Progenitor cell of endocrine pancreas (in vitro differentiated cells): ENCODE data around the gene PLXND1. TPM values are rescaled to one million over a fixed set of nuclear protein-coding genes. Genes with fewer than 3 reads are reported as not detected.

Source experiments
- DNase-seq: peaks from one replicate; pipeline ENCODE4 v3.0.0; 2021; ENCODE audit warnings: low spot score; ENCODE audit not compliant: unreplicated experiment
- H3K27ac Mint-ChIP-seq: 2 replicates; pipeline ENCODE4 v1.8.0; 2021; ENCODE audit warnings: mild to moderate bottlenecking, moderate library complexity, mixed read lengths
- H3K27me3 Mint-ChIP-seq: 2 replicates; pipeline ENCODE4 v1.8.0; 2021; ENCODE audit warnings: mixed read lengths
- H3K36me3 Mint-ChIP-seq: 2 replicates; pipeline ENCODE4 v1.8.0; 2022; ENCODE audit warnings: mixed read lengths; ENCODE audit not compliant: insufficient read depth
- H3K4me1 Mint-ChIP-seq: 2 replicates; pipeline ENCODE4 v1.8.0; 2021; ENCODE audit warnings: low read depth, mixed read lengths
- H3K4me3 Mint-ChIP-seq: 2 replicates; pipeline ENCODE4 v1.8.0; 2021; ENCODE audit warnings: low read depth, mild to moderate bottlenecking, moderate library complexity, mixed read lengths
- H3K9me3 Mint-ChIP-seq: 2 replicates; pipeline ENCODE4 v1.8.0; 2021; ENCODE audit warnings: low read depth, mixed read lengths
- CTCF ChIP-seq: fragments of 200-600 bp; sonication (generic); IDR thresholded peaks from one replicate; pipeline ENCODE4 v1.5.0; 2021; ENCODE audit warnings: antibody characterized with exemption, mild to moderate bottlenecking; ENCODE audit not compliant: unreplicated experiment
- total RNA-seq: library from RNA; stranded (reverse); gene quantifications from 2 replicates; pipeline ENCODE4 v1.2.1, GENCODE V29; 2021

Gene PLXND1
- total RNA-seq, 1 donor from 2014 or later, result 18.0 TPM

- H3K36me3 Mint-ChIP-seq, result no peaks in the 10 kb centered on the region
- H3K27me3 Mint-ChIP-seq, result no peaks in the 10 kb centered on the region
- no peak overlapping the region for H3K27ac Mint-ChIP-seq
- TF ChIP-seq CTCF, result no peak
- H3K4me1 Mint-ChIP-seq, result peaks cover 3% of the 10 kb centered on the region
- H3K4me3 Mint-ChIP-seq, result no peak overlapping the region
- DNase-seq, result no peak
- H3K9me3 Mint-ChIP-seq, result no peaks in the 10 kb centered on the region
Measured at GRCh38 chr3:129577925-129578786, 28.3 kb downstream of the PLXND1 start.

GRCh38 chr3:129577366-129577765 lies 29.1 kb downstream of the PLXND1 start:
- Mint-ChIP-seq H3K27ac (no peak overlapping the region), H3K9me3 (no peaks in the 10 kb centered on the region), H3K36me3 (no peaks in the 10 kb centered on the region), H3K4me3 (no peak overlapping the region), H3K4me1 (peaks cover 3% of the 10 kb centered on the region), H3K27me3 (no peaks in the 10 kb centered on the region)
- DNase-seq, result no peak
- TF ChIP-seq CTCF, result no peak

GRCh38 chr3:129576514-129577352 lies 29.7 kb downstream of the PLXND1 start:
- Mint-ChIP-seq H3K36me3 (no peaks in the 10 kb centered on the region), H3K4me3 (no peak overlapping the region), H3K4me1 (peaks cover 3% of the 10 kb centered on the region), H3K27ac (peak overlapping the region; percentile 46), H3K27me3 (no peaks in the 10 kb centered on the region), H3K9me3 (no peaks in the 10 kb centered on the region)
- DNase-seq, result no peak
- TF ChIP-seq CTCF, result no peak

GRCh38 chr3:129575997-129576384 lies 30.5 kb downstream of the PLXND1 start:
- no peak overlapping the region for H3K4me3 Mint-ChIP-seq
- H3K9me3 Mint-ChIP-seq, result no peaks in the 10 kb centered on the region
- DNase-seq, result no peak
- no peaks in the 10 kb centered on the region for H3K27me3 Mint-ChIP-seq
- no peaks in the 10 kb centered on the region for H3K36me3 Mint-ChIP-seq
- TF ChIP-seq CTCF, result no peak
- peak overlapping the region; percentile 46 for H3K27ac Mint-ChIP-seq
- H3K4me1 Mint-ChIP-seq, result peaks cover 3% of the 10 kb centered on the region

- no peak overlapping the region for H3K27ac Mint-ChIP-seq
- no peaks in the 10 kb centered on the region for H3K27me3 Mint-ChIP-seq
- H3K4me3 Mint-ChIP-seq, result no peak overlapping the region
- peaks cover 3% of the 10 kb centered on the region for H3K4me1 Mint-ChIP-seq
- H3K36me3 Mint-ChIP-seq, result no peaks in the 10 kb centered on the region
- no peak for DNase-seq
- TF ChIP-seq CTCF, result no peak
- H3K9me3 Mint-ChIP-seq, result no peaks in the 10 kb centered on the region
Measured at GRCh38 chr3:129575233-129575996, 31.1 kb downstream of the PLXND1 start.
